Parathyroid adenoma (tissue), 2 donors: ENCODE measurements around the gene SLC7A6OS.

Experiments
- H2AFZ ChIP-seq: fragments of 300-600 bp; sonication (generic); one replicate; pipeline ENCODE4 v1.7.0; 2017; ENCODE audit warnings: antibody characterized with exemption, mild to moderate bottlenecking
- H3K27ac ChIP-seq: fragments of 300-600 bp; sonication (generic); one replicate; pipeline ENCODE4 v1.7.0; 2017
- H3K27me3 ChIP-seq: fragments of 300-600 bp; sonication (generic); one replicate; pipeline ENCODE4 v1.7.0; 2017; ENCODE audit warnings: low read length; ENCODE audit not compliant: control insufficient read depth, insufficient read depth
- H3K36me3 ChIP-seq: fragments of 300-600 bp; sonication (generic); one replicate; pipeline ENCODE4 v1.7.0; 2017; ENCODE audit warnings: low read length; ENCODE audit not compliant: control insufficient read depth, insufficient read depth
- H3K4me1 ChIP-seq: fragments of 300-600 bp; sonication (generic); one replicate; pipeline ENCODE4 v1.7.0; 2017; ENCODE audit warnings: control low read depth
- H3K4me2 ChIP-seq: fragments of 300-600 bp; sonication (generic); one replicate; pipeline ENCODE4 v1.7.0; 2017; ENCODE audit warnings: low read length
- H3K4me3 ChIP-seq: fragments of 300-600 bp; sonication (generic); one replicate; pipeline ENCODE4 v1.7.0; 2017; ENCODE audit warnings: low read depth, low read length
- H3K79me2 ChIP-seq: fragments of 300-600 bp; sonication (generic); one replicate; pipeline ENCODE4 v1.7.0; 2017; ENCODE audit warnings: control low read depth
- H3K9ac ChIP-seq: fragments of 300-600 bp; sonication (generic); one replicate; pipeline ENCODE4 v1.7.0; 2017; ENCODE audit warnings: mild to moderate bottlenecking
- H3K9me3 ChIP-seq: fragments of 300-600 bp; sonication (generic); one replicate; pipeline ENCODE4 v1.7.0; 2017; ENCODE audit warnings: low read length; ENCODE audit not compliant: control insufficient read depth
- TF ChIP-seq, protein P1 (sequence below): fragments of 300-600 bp; sonication (generic); IDR thresholded peaks from one replicate; pipeline ENCODE4 v1.7.0; 2017; ENCODE audit warnings: antibody characterized with exemption, mild to moderate bottlenecking
- donor health status: primary hyperparathyroidism.

SLC7A6OS gene

DNA sequence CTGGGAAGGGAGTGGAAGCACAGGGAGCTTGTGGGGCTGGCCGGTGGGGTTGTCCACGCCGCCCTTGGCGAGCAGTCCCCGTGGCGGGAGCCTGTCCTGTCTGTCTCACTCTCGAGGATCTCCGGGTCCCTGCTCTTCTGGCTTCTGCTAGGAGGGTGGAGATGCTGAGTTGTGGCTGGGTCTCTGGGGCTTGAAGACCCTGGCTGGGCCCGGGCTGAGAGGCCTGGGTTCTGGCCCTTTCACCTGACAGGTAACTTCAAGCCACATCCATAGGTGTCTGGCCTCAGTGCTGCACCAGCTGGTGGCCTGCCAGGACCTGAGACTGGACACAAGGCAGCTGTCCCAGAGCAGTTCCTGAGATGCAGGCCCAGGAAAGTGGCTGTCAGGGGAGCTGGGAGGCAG, 46.8 kb upstream of the SLC7A6OS start:
- H3K9me3 ChIP-seq, result no peaks in the 10 kb centered on the region
- no peaks in the 10 kb centered on the region for H3K4me1 ChIP-seq
- no peaks in the 10 kb centered on the region for H3K36me3 ChIP-seq

DNA sequence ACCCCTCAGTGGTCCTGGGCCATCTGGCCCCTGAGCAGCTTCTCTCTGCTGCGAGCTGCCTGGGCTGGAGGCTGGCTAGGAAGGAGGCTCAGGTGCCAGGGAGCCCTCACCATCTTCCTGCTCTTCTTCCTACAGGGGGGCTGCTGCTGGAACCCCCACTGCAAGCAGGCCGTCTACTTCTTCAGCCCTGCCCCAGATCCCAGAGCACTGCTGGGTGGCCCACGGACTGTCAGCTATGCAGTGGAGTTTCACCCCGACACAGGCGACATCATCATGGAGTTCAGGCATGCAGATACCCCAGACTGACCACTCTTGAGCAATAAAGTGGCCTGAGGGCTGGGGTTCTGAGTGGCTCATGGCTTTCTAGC, 46.2 kb upstream of the SLC7A6OS start:
- Histone ChIP-seq H3K9me3 (no peaks in the 10 kb centered on the region), H3K79me2 (no peaks in the 10 kb centered on the region), H3K27ac (no peak overlapping the region), H3K9ac (no peak overlapping the region), H3K4me1 (no peaks in the 10 kb centered on the region), H2AFZ (no peak overlapping the region), H3K27me3 (no peaks in the 10 kb centered on the region), H3K4me2 (no peak overlapping the region), H3K4me3 (no peak overlapping the region), H3K36me3 (no peaks in the 10 kb centered on the region)
- TF ChIP-seq, protein P1, sequence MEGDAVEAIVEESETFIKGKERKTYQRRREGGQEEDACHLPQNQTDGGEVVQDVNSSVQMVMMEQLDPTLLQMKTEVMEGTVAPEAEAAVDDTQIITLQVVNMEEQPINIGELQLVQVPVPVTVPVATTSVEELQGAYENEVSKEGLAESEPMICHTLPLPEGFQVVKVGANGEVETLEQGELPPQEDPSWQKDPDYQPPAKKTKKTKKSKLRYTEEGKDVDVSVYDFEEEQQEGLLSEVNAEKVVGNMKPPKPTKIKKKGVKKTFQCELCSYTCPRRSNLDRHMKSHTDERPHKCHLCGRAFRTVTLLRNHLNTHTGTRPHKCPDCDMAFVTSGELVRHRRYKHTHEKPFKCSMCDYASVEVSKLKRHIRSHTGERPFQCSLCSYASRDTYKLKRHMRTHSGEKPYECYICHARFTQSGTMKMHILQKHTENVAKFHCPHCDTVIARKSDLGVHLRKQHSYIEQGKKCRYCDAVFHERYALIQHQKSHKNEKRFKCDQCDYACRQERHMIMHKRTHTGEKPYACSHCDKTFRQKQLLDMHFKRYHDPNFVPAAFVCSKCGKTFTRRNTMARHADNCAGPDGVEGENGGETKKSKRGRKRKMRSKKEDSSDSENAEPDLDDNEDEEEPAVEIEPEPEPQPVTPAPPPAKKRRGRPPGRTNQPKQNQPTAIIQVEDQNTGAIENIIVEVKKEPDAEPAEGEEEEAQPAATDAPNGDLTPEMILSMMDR, result no peak

More for the DNA sequence above, 46.8 kb upstream of the SLC7A6OS start:
- Histone ChIP-seq H3K4me3 (no peak overlapping the region), H3K4me2 (no peak overlapping the region), H3K27me3 (no peaks in the 10 kb centered on the region), H3K9ac (no peak overlapping the region), H3K79me2 (no peaks in the 10 kb centered on the region), H2AFZ (no peak overlapping the region), H3K27ac (no peak overlapping the region)
- TF ChIP-seq, protein P1, result no peak

DNA sequence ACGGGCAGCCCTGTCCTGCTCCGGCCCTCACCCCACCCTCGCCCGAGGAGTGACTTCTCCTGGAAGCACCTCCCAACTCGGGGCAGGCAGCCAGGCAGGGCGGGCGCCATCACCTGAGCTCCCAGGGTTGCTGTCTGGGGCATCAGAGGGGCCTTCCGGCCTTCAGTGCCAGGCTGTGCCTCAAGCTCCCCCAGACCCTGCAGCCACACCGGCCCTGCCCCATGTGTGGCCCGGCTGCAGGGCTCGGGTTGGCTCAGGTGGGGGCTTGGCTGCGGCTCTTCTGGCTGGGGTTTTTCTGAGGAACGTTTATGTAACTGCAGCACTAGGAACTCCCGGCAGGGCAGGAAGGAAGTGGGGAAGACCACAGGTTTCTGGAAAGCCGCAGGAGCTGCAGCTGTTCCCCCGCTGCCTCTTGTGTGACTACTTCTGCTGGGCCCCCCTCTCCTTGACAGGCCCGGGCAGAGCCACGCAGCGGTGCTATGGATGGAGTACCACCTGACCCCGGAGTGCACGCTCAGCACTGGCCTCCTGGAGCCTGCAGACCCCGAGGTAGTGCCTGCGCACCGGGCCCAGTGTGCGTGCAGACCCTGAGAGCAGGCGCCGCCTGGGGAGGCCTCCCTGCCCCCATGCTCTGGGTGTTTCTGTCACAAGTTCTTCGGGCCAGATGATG, 45.6 kb upstream of the SLC7A6OS start:
- no peaks in the 10 kb centered on the region for H3K27me3 ChIP-seq
- no peaks in the 10 kb centered on the region for H3K9me3 ChIP-seq
- H3K9ac ChIP-seq, result no peak overlapping the region
- no peak overlapping the region for H3K4me3 ChIP-seq
- no peak overlapping the region for H3K4me2 ChIP-seq
- no peaks in the 10 kb centered on the region for H3K36me3 ChIP-seq
- TF ChIP-seq, protein P1, result no peak
- H3K4me1 ChIP-seq, result no peaks in the 10 kb centered on the region
- H3K27ac ChIP-seq, result no peak overlapping the region
- no peak overlapping the region for H2AFZ ChIP-seq
- no peaks in the 10 kb centered on the region for H3K79me2 ChIP-seq

DNA sequence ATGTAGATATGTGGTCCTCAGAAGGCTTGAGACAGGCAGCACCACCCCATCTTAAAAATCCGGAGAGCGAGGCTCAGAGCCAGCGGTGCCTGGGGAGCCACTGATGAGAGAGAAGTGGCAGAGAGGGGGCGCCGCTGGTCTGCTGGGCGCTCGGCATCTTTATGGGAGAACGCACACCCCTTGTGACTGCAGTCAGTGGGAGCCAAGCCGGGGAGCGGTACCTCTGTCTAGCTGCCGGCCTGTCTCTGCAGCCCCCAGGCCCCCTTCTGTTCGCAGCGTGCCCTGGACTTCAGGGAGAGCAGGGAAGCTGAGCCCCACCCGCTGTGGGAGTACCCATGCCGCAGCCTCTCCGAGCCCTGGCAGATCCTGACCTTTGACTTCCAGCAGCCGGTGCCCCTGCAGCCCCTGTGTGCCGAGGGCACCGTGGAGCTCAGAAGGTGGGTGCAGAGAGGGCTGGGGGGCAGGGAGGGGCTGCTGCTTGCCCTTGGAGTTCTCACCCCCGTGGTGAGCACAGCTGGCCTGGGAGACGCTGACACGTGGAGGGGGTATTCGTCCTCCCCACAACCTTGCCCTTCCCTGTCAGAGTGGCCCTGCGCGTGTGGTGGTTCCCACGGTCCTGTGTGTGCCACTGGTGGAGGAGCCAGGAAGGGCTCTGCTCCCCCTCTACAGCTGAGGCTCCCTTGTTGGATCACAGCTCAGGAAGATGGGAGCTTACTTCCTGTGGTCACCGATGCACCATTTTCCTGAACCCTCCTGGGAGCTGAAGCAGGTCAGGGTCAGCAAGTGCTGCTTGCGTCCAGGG, 44.9 kb upstream of the SLC7A6OS start:
- Histone ChIP-seq H3K27me3 (no peaks in the 10 kb centered on the region), H3K36me3 (no peaks in the 10 kb centered on the region), H3K27ac (no peak overlapping the region), H3K9ac (no peak overlapping the region), H3K79me2 (no peaks in the 10 kb centered on the region), H3K4me2 (no peak overlapping the region), H3K4me1 (no peaks in the 10 kb centered on the region), H3K4me3 (no peak overlapping the region), H3K9me3 (no peaks in the 10 kb centered on the region), H2AFZ (no peak overlapping the region)
- TF ChIP-seq, protein P1, result no peak
